22Rv1 (cell line): Measurements from ENCODE around the gene MTCL1.

Source experiments
- H3K27ac ChIP-seq: fragments of 450-650 bp; 2 replicates; pipeline ENCODE4 v1.5.1; 2017
- ZFX ChIP-seq: fragments of 450-650 bp; IDR thresholded peaks from 2 replicates; pipeline ENCODE4 v1.6.1; 2017; ENCODE audit warnings: antibody characterized with exemption, borderline replicate concordance
- TF ChIP-seq, protein P1 (sequence below): fragments of 450-650 bp; IDR thresholded peaks from 2 replicates; pipeline ENCODE4 v1.5.1; 2017; ENCODE audit warnings: mild to moderate bottlenecking

The MTCL1 gene

DNA sequence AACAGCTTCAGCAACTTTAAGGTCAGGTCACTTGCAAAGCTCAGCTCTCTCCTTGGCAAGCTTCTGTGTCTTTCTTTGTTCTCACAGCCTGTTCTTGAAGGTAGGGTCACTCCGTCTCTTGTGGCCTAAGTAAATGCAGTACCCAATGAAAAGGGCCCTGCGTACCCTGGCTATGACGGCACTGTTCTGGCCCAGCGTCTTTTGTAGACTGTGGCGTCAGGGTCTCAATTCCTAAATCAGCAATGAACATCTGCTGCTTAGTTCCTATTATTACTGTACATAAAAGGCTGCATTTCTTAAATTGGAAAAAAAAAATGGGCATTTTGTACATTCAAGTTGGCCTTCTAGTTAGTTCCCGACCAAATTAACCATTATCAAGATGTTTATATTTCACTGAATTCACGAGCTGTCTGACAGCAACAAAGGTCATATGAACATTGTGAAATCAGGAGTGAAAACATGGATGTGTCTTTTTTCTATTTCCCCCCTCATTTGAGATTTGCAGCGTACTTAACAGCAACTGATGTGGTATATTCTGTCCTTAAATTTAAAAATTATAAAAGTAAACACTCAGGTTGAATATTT lies 17.0 kb upstream of the MTCL1 start:
- TF ChIP-seq, protein P1, sequence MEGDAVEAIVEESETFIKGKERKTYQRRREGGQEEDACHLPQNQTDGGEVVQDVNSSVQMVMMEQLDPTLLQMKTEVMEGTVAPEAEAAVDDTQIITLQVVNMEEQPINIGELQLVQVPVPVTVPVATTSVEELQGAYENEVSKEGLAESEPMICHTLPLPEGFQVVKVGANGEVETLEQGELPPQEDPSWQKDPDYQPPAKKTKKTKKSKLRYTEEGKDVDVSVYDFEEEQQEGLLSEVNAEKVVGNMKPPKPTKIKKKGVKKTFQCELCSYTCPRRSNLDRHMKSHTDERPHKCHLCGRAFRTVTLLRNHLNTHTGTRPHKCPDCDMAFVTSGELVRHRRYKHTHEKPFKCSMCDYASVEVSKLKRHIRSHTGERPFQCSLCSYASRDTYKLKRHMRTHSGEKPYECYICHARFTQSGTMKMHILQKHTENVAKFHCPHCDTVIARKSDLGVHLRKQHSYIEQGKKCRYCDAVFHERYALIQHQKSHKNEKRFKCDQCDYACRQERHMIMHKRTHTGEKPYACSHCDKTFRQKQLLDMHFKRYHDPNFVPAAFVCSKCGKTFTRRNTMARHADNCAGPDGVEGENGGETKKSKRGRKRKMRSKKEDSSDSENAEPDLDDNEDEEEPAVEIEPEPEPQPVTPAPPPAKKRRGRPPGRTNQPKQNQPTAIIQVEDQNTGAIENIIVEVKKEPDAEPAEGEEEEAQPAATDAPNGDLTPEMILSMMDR: no peak
- TF ChIP-seq ZFX: no peak
- no peak overlapping the region for H3K27ac ChIP-seq

DNA sequence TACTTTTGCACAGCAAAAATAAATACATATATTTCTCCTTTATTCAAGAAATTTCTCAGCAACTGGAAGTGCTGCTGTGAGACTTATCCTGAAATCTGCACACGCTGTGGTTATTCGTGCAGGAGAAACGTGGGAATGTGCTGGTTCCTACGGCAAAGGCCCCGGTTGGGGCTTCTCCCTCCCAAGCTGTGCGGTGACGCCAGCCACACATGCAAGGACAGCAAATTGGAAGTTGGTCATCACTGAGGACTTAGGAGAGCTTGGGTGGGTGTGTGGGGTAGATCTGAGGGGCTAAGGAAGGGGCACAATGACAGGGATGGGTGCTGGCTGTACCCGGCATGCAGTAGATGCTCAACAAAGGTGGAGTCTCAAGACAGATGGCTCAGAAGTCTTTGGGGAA lies 16.5 kb upstream of the MTCL1 start:
- TF ChIP-seq ZFX: no peak
- TF ChIP-seq, protein P1: no peak
- H3K27ac ChIP-seq: no peak overlapping the region

DNA sequence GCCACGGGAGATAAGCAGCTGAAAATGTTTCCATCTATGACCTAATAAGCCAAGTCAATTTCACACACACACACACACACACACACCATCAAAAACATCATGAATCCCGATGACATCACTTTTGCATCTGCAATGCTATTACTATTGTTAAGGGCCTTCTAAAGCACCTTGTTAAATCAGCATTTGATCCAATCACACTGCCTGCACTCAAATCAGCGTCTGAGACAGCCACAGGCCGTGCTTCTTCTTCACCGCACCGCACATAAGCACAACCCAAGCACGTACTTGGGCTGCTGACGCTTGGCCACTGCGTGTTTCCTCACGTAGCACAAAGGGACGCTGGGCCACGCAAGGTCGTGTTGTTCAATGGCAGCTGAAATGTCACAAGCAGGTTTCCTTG lies 15.8 kb upstream of the MTCL1 start:
- TF ChIP-seq, protein P1: no peak
- no peak for TF ChIP-seq ZFX
- no peak overlapping the region for H3K27ac ChIP-seq

DNA sequence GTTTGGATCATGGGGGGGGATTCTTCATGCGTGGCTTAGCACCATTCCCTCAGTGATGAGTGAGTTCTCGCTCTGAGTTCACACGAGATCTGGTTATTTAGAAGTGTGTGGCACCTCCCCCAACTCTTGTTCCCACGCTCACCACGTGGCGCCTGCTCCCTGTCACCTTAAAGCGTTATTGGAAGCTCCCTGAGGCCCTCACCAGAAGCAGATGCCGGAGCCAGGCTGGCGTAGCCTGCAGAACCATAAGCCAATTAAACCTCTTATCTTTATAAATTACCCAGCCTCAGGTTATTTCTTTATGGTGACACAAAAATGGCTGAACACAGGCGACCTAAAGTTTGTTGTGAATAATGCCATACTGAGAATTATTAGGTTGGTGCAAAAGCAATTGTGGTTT lies 10.5 kb upstream of the MTCL1 start:
- TF ChIP-seq, protein P1: no peak
- TF ChIP-seq ZFX: no peak
- H3K27ac ChIP-seq: no peak overlapping the region

DNA sequence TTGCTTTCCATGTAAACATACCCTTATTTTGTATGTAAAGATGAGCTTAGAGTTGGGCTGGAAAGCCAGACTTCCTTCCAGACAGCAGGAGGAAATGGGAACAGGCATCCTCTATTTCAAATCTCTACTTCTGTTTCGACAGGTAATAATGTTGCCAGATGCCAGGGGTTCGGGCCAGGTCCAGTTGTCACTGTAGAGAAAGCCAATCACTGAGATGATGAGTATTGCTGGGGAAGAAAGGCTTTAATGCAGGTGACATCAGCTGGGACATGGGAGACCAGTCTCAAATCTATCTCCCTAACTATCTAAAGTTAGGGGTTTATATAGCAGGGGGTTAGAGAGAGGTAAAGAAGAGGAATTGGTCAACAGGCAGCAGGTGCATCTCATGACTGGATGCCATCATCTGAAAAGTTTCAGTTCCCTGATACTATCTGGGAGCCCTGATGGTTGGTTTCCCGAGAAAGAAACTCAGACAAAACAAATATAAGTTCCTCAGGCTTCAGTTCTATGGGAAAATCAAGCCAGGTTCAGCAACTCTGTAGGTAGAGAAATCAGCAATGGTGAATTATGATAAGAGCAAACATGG lies 9.3 kb upstream of the MTCL1 start:
- no peak overlapping the region for H3K27ac ChIP-seq
- no peak for TF ChIP-seq ZFX
- TF ChIP-seq, protein P1: no peak

DNA sequence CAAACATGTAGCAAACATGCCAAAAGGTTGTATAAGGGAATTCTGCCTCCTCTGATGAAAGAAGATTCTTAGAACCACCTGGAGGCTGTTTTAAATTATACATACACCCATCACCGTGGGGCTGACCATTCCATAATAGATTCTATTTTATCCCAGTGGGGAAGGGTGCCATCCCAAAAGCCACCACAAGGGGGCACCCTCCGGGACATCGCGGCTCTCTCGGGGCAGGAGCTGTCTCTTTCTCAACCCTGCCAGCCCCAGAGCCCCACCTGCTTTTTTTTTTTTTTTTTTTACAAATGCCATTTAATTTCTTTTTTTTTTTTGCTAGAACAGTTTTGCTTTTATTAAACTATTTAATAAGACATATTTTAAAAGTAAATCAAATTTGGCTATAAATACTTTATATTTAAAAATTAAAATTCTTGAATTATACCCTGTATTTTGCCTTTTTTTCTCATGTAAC lies 8.6 kb upstream of the MTCL1 start:
- TF ChIP-seq, protein P1: peak; percentile 96
- TF ChIP-seq ZFX: no peak
- no peak overlapping the region for H3K27ac ChIP-seq

DNA sequence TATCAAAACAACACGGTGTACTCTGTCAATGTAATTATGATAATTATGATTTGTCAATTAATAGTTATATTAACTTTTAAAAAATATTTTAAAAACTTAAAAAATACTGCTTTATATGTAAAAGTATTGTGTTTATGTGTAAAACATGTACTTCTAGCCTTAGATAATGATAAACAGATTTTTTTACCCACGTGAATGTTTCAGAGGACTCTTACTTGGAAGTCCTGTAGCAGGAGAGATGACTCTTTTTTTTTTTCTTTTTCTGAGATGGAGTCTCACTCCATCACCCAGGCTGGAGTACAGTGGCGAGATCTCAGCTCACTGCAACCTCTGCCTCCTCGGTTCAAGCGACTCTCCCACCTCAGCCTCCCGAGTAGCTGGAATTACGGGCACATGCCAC lies 6.2 kb upstream of the MTCL1 start:
- no peak overlapping the region for H3K27ac ChIP-seq
- TF ChIP-seq, protein P1: no peak
- no peak for TF ChIP-seq ZFX
